NCI-H345 treated with DMSO at 0.1 percent for 48 hours (cell line): ENCODE measurements around the gene NAT9.

Experiments
- DNase-seq: peaks from one replicate; lab custom pipeline; 2025; ENCODE audit not compliant: unreplicated experiment; lab: John Stamatoyannopoulos, UW

The NAT9 gene

DNA sequence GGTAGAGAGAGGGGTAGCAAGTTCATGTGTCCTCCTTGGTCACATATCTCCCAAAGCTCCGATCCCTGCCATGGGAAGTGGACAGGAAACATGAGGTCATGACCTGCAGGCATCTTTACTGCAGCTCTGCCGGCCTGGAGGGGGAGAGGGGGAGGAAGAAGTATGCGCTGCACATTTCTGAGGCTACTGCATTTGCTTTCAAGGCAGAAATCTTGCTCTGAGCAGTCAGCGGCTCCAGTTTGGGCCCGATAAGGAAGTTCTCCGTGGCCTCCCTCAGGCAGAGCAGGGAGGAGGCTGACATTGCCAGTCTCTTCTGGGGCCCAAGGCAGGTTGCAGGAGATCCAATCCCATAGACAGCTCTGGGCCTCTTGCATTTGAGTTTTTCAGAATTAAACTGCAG, 29.2 kb downstream of the NAT9 start:
- DNase-seq = no peak

DNA sequence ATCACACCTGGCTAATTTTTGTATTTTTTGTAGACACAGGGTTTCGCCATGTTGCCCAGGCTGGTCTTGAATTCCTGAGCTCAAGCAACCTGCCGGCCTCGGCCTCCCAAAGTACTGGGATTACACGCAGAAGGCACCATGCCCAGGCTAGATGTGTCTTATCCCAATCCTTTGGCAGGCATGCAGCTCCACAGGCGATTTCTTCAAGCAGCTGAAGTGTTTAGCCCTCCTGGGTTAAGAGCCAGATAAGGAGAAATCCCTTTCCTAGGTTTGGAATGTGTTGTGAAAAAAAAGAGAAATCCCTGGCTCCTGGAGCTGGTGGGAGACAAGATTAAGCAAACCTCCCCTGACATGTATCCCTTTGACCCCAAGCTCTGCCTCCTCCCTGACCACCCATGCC, 29.8 kb downstream of the NAT9 start:
- no peak for DNase-seq

DNA sequence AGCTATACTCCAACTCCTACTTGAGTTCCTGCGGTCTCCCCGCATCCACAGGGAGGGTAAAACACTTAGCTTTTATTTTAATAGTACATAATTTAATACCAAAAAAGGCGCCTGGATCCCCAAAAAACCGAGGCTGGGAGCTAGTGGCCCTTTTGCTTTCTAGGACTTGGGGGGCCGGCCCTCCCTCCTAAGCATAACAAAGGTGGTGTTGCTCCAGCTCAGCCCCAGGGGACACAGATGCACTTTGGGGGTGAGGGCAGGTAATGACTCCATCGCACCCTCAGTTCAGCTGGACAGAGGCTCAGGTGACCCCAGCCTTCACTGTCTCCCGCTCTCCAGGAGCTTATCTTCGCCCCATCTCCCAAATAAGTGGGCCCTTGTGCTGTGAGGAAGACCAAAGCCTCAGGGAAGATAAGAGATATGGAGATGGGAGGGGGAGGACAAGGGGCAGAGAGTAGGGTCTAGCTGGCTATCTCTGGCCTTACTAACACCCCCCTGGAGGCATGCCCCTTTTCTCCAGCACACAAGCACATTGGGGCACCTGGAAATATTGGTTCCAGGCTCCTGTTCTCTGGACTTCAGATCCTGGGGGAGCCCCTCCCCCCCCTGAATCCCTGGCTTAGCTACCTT, 30.5 kb downstream of the NAT9 start:
- no peak for DNase-seq

DNA sequence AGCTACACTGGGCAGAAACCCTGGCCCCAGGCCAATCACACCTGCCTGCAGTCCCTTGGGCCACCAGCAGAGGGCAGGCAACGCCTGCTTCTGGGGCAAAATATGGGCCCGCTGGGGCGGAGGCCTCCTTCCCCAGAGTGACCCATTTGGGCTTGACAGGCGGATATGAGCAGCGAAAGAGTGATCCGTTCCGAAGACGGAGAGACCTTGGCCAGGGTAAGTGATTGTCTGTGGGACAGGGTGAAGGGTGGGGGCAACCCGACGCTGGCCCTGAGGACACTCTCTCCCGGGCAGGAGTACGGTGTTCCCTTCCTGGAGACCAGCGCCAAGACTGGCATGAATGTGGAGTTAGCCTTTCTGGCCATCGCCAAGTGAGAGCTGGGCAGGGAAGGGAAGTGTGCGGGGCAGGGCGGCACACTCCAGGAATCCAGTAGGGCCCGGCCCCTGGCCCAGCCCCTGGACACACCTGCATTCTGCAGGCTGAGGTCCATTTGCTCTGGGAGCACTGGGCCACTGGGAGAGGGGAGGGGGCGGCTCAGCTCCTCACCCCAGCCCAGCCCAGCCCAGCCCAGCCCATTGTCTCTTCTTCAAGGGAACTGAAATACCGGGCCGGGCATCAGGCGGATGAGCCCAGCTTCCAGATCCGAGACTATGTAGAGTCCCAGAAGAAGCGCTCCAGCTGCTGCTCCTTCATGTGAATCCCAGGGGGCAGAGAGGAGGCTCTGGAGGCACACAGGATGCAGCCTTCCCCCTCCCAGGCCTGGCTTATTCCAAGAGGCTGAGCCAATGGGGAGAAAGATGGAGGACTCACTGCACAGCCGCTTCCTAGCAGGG, 31.2 kb downstream of the NAT9 start:
- DNase-seq = no peak

DNA sequence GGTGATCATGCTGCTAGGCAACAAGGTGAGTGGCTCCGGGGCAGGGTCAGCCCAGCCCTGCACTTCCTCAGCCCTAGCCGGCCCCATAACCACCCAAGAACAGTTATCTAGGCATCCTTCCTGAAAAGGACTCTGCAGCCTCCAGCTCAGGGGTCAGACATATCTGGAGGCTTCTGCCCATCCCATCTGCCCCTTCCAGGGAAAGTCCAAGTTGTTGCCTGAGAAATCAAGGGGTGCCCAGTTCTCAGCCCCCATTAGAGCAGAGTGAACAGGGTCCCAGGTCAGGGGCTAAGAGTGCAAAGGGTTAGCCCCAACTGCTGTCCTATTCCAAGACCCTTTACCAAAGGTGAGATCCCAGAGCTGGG, 31.8 kb downstream of the NAT9 start:
- no peak for DNase-seq

DNA sequence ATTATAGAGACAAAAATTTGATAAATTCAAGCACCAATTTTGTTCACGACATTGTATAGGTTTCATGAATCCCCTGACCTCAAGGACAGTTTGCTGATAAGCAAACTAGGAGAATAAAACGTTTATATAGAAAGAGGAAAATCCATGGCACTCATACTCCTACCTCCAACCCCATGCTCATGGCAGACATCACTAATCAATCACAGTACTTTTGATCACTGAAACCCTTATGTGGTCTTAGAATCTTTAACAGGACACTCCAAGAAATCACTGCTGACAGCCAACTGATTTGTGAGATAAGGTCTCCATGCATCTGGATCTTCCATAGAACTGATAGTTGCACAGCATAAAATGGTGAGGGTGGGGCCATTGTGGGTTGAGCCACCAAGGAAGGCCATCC, 32.4 kb downstream of the NAT9 start:
- no peak for DNase-seq

DNA sequence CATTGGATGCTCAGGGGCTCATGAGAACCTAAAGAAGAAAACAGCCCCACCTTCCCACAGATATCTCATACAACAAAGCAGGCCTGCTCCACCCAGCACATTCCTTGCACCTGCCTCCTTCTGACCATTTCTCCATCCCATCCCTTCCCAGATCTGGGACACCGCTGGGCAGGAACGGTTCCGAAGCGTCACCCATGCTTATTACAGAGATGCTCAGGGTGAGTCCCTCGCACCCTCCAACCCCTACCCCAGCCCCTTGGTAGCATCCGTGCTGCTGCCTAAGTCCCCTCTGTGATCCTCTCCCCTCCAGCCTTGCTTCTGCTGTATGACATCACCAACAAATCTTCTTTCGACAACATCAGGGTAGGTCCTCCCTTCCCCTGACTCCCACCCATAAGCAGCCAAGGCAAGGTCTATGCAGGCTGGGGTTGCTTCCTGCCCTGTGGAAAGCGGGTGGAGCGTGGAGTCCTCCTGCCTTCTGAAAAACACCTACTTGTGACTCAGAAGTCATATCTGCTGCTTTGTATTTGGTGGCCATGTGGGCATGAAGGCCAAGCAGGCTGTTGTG, 33.1 kb downstream of the NAT9 start:
- no peak for DNase-seq

DNA sequence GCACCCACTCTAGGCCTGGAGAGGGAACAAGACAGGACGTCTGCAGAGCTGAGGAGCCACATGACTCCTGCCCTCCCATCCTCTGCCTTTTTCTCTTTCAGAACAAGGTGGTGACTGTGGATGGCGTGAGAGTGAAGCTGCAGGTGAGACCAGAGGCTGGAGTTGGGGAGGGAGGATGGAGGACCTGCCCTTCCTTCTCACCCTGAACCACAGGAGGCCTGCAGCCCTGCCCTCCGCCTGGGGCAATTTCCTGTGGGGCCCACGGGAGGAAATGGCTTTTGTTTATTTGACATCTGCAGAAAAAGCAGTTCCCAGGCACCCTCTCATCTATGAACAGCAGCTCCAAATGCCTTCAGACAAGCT, 34.0 kb downstream of the NAT9 start:
- DNase-seq = no peak

DNA sequence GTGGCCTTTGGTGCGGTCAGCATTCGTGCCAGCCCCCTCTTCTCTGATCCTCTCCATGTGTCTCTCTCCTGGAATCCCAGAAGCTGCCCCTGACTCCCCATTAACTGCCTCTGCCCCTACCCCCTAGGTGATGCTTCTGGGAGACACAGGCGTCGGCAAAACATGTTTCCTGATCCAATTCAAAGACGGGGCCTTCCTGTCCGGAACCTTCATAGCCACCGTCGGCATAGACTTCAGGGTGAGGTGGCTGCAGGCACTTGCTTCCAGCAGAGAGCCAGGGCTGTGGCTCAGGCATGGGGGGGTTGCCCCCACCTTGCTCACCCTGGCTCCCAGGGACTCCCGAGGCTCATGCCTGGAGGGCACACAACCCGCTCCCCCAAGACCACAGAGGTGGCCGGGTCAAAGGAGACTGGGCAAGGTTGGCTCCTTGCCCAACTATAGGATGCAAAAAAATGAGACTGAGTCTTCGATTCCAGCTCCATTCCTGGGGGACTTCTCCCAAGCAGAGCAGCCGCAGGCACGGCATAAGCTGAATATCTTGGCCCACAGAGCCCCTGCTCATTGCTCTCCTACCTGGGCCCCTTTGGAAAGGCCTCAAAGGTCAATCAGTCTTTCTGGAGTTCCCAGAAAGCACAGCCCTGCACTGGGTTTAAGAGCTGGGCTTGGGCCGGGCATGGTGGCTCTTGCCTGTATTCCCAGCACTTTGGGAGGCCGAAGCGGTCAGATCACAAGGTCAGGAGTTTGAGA, 35.3 kb downstream of the NAT9 start:
- no peak for DNase-seq

DNA sequence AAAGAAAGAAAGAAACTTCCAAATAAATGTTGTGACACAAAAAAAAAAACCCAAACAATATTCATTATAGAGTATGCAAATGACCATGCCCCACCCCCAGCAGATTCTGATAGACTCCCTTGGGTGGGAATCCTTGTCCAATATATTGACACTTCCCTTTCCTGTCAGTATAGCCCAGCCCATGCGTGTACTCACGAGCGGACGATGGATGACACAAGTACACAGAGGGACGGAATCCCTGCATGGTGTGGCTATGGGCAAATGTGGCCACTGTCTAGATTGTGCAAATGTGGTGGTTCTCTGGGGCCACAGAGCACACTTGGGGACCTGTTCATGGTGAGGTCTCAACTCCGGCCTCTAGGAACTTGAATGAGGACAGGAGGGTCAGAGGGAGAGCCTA, 36.0 kb downstream of the NAT9 start:
- no peak for DNase-seq

DNA sequence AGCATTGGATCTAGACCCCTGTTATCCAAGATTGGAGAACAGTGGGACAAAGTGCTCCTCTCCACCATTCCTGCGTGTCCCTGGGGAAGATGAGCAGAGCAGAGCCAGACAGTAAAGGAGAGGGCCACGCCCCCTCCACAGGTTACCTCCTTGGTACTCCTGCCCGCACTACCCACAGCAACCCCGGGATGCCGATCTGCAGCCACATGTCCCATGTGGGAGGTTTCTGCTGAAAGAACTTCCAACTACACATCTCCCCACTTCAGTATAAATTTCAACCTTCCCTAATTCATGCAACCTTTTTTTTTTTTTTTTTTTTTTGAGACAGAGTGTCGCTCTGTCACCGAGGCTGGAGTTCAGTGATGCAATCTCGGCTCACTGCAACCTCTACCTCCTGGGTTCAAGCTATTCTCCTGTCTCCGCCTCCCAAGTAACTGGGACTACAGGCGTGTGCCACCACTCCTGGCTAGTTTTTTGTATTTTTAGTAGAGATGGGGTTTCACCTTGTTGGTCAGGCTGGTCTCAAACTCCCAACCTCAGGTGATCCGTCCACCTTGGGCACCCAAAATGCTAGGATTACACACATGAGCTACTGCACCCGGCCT, 36.8 kb downstream of the NAT9 start:
- DNase-seq = no peak

DNA sequence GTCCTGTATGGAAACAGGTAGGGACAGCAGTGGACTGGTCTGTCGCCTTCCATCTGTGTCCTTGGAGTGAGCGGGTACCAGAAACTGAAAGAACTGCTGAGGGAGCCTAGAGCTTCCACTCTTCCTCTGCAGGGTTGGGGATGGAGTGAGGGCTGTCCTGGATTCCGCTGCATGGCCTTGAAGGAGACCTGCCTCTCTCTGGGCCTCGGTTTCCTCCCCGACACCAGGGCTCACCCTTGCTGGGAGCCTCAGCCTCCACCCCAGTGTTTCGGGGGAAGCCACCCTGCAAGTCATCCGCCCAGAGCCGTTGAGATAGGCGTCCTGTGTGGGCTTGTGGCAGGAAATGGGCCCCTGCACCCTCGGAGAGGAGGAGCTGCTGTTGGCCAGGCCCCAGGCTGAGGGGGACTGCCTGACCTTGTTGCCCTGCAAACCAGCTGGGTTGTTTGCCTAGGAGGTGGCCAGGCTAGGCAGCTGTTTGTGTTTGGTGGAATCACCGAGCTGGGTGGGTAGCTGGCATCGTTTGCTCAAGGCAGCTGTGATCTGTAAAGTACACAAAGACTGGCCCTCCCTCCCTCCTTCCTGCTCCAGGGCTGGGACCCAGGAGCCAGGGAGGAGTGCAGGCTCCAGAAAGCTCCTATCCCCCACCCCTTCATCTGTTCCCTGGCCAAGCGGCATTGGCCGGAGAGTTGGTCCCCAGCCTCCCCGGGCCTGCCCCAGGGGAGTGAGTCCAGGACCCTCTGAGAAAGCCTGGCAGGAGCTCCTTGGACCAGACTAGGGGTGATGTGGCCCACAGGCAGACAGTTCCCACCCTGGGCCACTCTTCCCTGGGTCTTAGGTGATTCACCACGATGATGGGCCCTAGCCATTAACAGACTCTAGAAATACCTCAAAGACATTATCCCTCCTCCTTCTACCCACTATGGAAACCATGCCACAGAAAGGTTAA, 37.8 kb downstream of the NAT9 start:
- DNase-seq = no peak

DNA sequence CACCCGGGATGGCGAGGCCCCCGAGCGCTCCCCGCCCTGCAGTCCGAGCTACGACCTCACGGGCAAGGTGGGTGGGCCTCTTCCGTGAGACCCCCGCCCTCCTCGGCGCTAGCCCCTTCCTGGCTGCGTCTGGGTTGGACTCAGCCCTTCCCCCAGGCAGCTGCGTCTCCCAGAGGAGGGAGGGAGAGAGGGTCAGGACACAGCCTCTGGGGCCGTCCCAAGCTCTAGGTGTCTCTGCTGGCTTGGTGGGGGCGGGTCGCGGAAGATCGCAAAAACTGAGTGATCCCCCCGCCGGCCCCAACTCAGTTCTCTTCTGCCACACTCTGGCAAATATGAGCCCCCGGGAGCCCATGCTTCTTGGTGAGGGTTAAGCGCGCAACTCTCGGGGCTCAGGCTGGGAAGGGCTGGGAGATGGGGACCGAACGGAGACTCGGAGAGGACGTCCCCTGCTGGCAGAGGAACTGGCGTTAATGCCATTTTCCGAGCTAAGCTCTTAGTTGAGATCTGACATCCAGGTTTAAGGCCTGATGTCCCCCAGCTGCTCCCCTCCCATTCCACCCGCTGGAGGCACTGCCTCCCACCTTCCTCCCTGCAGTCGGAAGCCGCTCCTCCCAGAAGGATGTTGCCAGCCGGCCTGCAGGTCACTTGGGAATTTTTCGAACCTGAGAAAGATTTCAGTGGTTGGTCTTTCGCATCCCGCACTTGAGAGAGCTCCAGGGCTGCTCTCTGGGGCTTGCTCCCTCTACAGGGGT, 38.7 kb downstream of the NAT9 start:
- no peak for DNase-seq

DNA sequence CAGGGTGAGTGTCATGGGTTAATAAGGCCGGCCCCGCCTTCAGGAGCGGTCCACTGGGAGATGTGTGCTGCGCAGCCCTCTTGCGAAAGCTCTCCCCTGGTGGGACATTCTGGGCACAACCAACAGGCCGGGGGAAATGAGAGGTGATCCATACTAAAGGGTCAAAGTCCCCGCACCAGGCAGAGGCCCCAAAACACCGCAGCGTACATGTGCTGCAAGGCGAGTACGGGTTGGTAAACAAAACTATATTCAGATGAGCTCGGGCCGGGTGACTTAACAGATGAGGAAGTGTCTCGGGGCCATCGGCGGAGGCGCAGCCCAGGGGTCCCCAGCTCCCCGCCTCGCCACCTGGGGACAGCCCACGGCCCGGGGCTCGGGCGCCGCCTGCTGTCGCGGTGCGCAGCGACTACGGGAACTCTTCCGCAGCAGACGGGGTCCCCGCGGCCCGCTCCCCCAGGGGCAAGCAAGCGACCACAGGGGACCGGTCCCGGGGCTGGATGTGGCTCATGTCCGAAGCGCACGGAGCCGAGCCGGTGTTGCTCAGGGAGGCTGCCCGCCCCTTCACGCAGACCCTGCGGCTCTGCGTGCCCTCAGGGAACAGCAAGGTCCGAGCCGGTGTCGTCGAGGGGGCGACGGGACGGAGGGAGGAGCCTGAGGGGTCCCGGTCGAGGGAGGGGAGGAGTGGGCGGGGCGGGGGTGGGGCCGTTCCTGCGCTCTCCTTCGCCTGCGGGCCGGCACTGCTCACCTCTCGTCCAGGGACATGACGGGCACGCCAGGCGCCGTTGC, 39.4 kb downstream of the NAT9 start, which contains the start of gene RAB37:
Gene RAB37 (plus strand): TSS at position 744 of the 786 bp plus-strand sequence. CDS start 17 bp downstream, at position 761.
- DNase-seq = no peak

DNA sequence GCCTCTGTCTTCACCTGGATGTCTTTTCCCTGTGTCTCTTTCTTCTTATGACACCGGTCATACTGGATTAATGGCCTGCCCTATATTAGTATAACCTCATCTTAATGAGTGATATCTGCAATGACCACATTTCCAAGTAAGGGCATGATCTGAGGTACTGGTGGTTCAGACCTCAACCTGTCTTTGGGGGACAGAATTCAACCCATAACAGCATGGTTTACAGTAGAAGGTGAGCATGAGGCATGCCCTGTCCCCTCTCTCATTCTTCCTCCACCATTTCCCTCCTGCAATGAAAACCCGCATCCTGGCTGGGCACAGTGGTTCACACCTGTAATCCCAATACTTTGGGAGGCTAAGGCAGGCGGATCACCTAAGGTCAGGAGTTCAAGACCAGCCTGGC, 41.9 kb downstream of the NAT9 start:
- no peak for DNase-seq

DNA sequence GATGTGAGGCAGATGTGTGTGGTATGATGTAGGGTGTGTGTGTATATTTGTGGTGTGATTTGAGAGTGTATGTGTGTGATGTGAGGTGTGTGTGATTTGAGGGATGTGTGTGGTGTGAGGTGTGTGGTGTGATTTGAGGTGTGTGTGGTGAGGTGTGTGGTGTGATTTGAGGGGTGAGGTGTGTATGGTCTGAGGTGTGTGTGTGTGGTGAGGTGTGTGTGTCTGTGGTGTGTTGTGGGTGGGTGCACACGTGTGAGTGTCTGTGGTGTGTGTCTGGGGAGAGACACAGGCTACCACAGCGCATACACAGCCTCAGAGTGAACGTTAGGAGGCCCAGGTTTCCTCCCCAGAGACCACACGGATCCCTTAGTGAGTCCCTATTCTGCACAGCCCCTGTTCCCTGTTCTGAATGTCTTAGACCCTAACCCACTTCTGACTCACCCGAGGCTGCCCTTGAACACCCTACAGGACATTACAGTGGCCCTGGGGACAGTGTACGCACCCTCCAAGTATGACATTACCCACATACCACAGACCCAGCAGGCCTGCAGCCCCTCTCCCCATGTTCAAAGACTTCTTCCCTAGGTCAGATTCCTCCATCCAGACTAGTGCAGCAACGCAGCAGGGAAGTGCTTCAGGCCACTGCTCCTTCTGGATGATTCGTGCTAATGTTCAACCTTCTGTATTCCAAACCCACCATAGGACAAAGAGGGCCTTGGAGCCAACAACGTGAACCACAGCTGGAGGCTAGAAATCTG, 42.6 kb downstream of the NAT9 start:
- no peak for DNase-seq

DNA sequence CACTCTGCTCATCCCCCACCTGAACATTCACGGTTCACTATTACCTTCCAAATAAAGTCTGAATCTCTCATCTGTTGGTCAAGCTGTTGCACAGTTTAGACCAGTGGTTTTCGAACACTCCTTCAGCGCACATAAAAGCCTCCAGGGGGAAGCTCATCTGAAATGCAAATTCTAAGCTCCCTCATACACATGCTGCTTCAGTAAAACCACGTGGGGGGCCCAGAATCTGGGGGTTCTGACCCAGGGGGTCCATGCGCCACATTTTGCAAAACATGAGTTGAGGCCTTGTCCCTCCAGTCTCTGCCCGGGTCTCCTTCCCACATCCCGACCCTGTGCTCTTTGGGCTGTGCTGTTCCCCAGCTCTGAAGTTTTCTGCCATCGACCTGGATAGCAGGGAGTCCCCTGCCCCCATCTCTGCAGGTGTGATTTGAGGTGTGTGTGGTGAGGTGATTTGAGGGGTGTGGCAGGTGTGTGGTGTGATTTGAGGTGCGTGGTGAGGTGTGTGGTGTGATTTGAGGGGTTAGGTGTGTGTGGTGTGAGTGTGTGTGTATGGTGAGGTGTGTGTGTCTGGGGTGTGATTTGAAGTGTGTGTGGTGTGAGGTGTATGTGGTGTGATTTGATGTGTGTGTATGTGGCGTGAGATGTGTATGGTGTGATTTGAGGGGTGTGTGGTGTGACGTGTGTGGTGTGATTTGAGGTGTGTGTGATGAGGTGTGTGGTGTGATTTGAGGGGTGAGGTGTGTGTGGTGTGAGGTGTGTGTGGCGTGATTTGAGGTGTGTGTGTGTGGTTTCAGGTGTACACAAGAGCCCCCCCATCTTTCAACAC, 43.9 kb downstream of the NAT9 start:
- DNase-seq = no peak
